NCI-H446 treated with DMSO at 0.1 percent for 48 hours (cell line): ENCODE results near the gene MCTP1.
A peak's percentile ranks its signal among the peaks of the same experiment; 100 is the strongest.
"Not testable (repeated sequence)": the region's sequence is repeated elsewhere in the genome, so short reads cannot be mapped to it uniquely, and the experiment has no call there.

ENCODE experiments used
- DNase-seq: peaks from one replicate; lab custom pipeline; 2025; lab: John Stamatoyannopoulos, UW

MCTP1 gene

GRCh38 chr5:95178046-95178651 is 106.7 kb downstream of the MCTP1 start:
- no peak for DNase-seq

GRCh38 chr5:95177456-95177855 is 107.4 kb downstream of the MCTP1 start:
- no peak for DNase-seq

DNA sequence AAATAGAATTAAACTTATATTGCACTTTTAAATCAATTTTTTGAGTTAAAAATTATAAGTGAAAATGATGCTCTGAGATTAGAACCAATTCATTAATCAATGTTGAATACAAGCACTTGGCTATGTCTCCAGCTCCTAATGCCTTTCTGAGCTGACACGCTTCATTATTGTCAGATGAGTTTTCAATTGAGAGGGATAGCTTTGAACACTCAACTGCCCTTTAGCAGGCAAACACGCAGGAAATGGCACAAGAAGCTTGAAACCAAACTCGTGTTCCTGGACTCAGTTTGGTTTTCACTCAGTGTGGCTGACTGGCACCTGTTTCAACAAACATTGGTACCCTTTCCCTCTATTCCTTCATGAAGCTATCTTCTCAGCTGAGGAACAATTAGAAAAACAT is 109.8 kb downstream of the MCTP1 start:
- DNase-seq: no peak

- DNase-seq: no peak
Measured at GRCh38 chr5:95172659-95173058, 112.2 kb downstream of the MCTP1 start.

- no peak for DNase-seq
Measured at GRCh38 chr5:95164861-95165260, 120.0 kb downstream of the MCTP1 start.

- peak; percentile 23 for DNase-seq
Measured at GRCh38 chr5:95163079-95163478, 121.8 kb downstream of the MCTP1 start.

GRCh38 chr5:95162231-95162992 is 122.5 kb downstream of the MCTP1 start:
- DNase-seq: peak; percentile 73

DNA sequence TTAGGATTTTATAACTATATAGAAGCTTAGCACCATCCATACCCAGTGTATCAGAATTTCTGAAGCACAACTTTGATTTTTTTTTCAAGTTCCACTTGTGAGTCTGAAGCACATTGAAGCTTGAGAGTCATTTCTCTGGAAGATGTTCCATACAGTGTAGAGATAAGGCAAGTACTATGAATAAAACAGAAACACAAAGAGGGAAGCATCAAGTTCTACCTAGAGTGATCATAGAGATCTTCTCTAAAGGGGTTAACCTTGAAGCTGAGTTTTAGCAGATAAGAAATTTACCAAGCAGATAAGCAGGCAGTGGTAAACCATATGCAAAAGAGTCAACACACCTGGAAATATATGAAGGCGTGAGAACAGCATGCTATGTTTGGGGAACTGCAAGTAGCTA is 125.3 kb downstream of the MCTP1 start:
- no peak for DNase-seq

GRCh38 chr5:95155888-95156287 is 129.0 kb downstream of the MCTP1 start:
- no peak for DNase-seq

DNA sequence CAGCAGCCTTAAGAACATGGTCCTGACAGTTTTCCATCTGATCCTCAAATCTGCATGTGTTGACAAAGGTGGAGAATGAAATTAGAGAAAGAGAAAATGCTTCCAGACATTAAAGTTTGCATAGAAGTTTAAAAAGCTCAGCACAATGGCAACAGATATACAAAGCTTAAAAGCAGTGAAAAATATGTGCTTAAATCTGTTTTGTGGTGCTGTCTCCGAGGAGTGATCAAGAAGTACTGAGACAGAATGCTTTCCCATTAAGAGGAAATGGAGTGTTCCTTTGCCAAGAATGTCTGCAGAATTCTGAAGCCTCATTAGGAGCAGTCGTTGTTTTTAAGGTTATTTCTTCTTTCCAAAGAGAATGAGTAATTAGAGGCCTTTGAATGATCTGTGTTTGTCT is 131.4 kb downstream of the MCTP1 start:
- no peak for DNase-seq

DNA sequence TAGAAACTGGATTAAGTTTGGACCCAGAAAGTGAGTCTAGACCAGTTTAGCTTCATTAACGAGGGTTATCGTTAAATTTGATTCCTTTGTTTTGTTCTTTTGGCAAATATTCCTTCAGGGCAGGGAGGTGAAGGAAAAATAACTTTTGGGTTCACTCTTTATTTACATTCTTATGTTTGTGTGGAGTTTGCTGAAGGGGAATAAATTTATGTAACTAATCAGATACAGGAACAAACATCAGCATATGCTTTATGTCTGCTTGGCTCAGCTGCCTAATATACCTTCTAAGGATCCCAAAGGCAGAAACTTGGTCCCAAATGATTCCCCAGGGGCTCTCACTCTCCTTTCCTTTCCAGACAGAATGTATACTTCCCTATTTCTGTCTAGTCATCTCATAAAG is 132.4 kb downstream of the MCTP1 start:
- no peak for DNase-seq

DNA sequence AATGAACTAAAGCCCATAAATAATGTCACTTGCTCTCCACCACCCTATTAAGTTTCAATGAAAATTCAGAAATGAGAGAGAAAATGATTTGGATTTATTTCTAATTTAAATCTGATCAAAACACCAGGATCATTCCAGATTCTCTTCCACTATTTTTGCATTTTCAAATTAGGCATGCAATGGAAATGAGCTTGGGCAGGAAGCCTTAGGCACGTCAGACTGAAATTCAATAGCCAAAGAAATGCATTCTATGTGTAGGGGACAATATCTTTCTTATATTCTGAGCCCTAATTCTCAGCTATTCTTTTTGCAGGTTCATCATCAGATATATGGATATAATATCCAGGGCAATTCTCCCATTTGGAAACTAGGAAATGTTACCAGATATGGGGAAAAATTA is 132.8 kb downstream of the MCTP1 start:
- DNase-seq: no peak

DNA sequence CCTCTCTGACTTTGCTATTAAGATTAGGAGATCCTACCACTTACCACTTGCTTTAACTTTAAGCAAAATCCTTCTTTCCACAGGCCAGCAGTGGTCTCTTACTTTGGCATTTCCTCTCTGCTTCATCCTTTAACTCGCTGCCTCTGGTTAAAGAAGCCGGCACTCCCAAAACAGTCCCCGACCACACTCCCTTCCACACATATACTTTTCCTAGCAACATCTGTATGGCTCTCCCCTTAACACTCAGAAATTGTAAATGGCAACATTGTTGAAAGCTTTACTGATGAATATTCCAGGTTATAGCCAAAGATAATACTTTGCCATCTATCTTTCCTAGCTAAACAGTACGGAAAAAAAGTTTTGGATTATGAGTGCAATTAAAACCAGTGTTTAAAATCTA is 133.2 kb downstream of the MCTP1 start:
- DNase-seq: no peak

DNA sequence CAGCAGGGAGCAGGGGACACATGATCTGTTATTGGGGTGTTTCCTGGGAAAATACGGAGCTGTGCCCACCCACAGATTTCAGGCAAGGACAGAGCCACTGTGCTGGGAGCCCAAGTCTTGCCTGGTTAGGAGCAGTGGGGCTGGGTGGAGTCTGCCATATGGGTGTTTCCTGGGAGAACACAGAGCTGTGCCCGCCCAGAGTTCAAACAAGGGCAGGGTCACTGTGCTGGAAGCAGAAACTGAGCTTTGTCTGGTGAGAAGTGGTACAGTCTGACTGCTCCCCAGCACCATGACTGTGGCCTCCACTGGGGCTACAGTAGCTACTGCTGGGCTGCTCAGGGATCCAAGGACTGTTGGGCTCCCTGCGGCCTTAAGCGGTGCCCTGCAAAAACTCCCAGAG is 135.5 kb downstream of the MCTP1 start:
- no peak for DNase-seq

DNA sequence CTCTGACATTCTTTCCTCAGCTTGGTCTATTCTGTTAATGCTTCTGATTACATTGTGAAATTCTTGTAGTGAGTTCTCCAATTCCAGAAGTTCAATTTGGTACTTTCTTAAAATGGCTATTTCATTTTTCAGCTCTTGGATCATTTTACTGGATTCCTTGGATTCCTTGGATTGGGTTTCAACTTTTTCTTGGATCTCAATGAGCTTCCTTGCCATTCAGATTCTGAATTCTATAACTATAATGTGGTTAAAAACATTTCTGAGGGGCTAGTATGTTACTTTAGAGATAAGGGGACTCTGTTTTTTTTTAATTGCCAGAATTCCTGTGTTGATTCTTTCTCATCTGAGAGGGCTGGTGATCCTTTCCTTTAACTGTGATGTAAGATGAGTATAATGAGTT is 136.4 kb downstream of the MCTP1 start:
- no peak for DNase-seq

GRCh38 chr5:95143858-95144257 is 141.0 kb downstream of the MCTP1 start:
- not testable (repeated sequence) for DNase-seq

GRCh38 chr5:95142145-95142544 is 142.7 kb downstream of the MCTP1 start:
- DNase-seq: no peak

- DNase-seq: no peak
Measured at GRCh38 chr5:95141141-95141540, 143.8 kb downstream of the MCTP1 start.

DNA sequence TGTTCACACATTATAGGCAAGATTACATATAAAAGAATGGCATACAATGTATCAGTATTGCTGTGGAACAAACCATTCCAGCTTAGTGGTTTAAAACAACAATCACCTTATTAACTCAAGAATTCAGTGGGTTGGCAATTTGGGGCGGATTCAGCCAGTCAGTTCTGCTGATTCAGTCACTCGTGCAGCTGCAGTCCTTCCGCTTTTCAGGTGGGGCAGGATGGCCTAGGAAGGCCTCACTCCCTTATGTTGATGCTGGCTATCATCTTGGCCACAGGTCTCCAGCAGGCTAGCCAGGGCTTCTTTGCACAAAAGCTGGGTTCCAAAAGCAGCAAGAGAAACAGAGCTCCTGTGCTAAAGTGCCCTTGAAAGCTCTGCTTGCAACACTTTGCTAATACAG is 150.6 kb downstream of the MCTP1 start:
- DNase-seq: no peak

GRCh38 chr5:95132096-95132495 is 152.8 kb downstream of the MCTP1 start:
- no peak for DNase-seq

GRCh38 chr5:95130941-95131340 is 154.0 kb downstream of the MCTP1 start:
- DNase-seq: no peak

- DNase-seq: no peak
Measured at GRCh38 chr5:95124731-95125130, 160.2 kb downstream of the MCTP1 start.

DNA sequence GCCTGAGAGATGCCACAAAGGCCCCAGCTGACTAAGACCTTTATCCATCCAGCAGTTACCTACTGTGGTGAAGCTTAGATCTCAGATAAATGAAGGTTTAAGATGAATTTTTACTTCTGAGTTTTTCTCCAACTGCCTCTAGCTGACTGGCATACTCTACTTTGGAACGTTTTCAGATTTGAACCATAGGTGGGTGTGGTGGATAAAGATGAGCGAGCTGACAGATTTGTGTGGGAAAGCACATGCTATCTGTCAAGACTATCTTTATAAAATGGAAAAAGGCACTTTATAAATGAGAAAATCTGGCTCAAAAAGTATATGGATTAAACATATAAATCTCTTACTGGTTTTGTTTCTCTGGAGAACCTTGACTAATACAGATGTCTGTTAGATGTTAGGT is 160.8 kb downstream of the MCTP1 start:
- DNase-seq: no peak

DNA sequence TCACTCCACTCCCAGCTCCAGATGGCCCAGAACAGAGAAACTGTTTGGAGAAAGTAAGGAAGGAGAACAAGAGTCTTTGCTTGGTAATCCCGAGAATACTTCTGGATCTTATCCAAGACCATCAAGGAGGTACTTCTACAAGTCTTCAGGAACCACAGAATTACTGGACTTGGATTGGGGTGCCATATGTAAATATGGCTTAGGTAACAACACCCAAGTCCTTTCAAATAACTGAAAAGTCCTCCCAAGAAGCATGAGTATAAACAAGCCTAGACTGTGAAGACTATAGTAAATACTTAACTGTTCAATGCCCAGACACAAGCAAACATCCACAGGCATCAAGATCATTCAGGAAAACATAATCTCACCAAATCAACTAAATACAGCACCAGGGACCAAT is 170.0 kb downstream of the MCTP1 start:
- DNase-seq: no peak
